Embryonic facial prominence (tissue), 1 donor: ENCODE measurements around the gene SOX18.
"Not testable (repeated sequence)": the region's sequence is repeated elsewhere in the genome, so short reads cannot be mapped to it uniquely, and the experiment has no call there.

ENCODE experiments used
- DNase-seq: peaks from one replicate; pipeline ENCODE4 v3.0.0-alpha.2; 2016; ENCODE audit errors: extremely low spot score

The SOX18 gene

DNA sequence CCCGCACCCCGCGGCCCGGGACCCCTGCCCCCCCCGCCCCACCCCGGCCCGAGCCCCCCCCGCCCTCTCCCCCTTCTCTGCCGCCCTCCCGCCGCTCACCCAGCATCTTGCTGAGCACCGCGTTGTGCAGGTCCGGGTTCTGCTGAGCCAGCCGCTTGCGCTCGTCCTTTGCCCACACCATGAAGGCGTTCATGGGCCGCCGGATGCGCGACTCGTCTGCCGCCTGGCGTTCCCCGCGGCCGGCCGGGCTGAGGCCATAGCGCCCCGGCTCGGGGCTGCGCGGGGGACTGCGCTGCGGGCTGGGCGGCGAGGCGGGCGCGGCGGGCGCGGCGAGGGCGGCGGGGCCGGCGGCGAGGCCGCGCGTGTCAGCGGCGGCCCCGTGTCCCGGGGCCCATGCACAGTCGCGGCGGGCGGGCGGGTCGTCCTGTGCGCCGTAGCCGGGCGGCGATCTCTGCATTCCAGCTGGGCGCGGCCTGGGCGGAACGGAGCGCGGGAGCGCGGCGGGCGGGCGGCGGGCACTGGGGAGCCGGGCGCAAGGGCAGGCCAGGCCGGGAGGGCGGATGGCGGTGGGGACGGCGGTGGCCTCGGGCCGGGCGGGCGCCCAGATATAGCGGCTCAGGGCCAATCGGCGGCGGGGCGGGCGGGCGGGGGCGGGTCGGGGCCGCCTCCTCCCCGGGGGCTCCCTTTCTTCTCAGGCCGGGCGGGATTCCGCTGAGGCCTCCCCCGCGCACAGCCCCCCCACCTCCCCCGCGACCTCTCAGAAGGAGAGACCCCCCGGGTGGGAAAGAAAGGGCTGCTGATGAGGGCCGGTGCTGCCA lies at the start of gene SOX18:
Gene SOX18, minus strand, starts transcription at position 580 of the 818 bp plus-strand sequence. Its CDS starts 123 bp downstream, at position 457.
- no peak for DNase-seq

DNA sequence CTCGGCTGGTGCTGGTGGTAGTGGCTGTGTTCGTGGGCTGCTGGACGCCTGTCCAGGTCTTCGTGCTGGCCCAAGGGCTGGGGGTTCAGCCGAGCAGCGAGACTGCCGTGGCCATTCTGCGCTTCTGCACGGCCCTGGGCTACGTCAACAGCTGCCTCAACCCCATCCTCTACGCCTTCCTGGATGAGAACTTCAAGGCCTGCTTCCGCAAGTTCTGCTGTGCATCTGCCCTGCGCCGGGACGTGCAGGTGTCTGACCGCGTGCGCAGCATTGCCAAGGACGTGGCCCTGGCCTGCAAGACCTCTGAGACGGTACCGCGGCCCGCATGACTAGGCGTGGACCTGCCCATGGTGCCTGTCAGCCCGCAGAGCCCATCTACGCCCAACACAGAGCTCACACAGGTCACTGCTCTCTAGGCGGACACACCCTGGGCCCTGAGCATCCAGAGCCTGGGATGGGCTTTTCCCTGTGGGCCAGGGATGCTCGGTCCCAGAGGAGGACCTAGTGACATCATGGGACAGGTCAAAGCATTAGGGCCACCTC lies 49.1 kb upstream of the SOX18 start:
- DNase-seq: no peak

DNA sequence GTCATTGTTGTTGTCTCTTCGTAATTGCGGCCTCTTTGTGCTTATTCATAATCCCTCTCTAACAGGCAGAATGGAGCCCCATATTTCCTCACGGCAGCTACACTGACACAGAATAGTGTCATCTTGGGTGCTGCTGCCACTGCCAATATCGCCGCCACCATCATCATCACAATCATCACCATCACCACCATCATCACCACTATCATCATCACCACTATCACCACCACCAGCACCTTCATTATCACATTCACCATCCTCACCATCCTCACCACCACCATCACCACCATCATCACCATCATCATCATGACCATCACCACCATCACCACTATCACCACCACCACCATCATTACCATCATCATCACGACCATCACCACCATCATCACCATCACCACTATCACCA lies 47.1 kb upstream of the SOX18 start:
- no peak for DNase-seq

DNA sequence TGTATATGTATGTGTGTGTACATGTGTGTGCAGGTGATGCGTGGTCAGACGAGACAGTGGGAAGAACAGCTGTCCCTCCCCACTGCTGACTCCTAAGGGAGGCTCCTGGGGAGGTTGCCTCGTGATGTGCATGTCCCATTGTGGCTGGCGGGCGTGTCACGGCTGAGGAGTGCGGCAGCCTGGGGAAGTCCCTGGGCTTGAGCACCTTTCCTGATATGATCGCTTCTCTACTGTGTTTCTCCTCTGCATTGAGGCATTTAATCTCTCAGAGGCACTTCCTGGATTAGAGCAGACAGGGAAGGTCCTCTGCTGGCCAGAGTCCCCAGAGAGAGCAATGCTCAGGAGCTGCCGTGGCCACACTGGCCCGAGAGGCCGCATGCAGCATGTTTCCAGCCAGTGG lies 46.5 kb upstream of the SOX18 start:
- no peak for DNase-seq

DNA sequence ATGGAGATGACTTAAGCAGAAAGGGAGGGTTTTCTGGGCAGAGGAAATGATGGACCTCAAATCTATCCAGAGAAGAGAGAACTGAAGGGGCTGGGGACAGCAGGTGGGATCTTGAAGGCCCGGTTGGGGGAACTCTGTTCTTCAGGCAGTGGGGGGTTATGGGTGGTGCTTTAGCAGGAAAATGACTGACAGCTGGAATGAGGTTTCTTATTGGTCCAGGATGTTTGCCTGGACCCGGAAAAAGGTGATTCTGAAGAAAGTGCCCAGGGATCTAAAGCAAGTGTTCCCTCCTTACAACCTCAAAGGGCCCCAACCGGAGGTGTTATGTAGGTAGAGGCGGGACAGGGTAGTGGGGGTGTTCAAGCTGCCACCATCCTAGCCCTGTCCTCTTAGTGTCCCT lies 46.0 kb upstream of the SOX18 start:
- DNase-seq: no peak

DNA sequence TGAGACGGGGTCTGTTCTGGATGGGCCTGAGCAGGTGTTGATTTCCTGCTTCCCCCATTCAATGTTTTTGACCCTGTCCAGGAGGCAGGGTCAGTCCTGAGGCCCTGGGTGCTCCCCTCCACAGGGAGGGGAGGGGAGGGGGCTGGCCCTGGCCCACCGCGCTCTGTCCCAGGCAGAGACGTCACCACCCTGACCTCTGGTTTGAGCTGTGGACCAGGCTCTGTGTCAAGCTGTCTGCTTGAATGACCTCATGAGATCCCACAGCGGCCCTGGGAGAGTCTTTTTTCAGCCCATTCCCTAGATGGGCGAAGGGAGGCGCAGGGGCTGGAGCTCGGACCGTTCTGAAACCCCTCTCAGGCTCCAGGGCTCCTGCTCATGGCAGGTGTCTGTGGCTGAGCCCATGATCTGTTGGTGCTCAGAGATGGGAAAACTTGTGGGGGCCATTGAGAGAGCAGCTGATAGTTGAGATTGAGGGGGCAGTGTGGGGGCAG lies 43.6 kb upstream of the SOX18 start:
- DNase-seq: no peak

DNA sequence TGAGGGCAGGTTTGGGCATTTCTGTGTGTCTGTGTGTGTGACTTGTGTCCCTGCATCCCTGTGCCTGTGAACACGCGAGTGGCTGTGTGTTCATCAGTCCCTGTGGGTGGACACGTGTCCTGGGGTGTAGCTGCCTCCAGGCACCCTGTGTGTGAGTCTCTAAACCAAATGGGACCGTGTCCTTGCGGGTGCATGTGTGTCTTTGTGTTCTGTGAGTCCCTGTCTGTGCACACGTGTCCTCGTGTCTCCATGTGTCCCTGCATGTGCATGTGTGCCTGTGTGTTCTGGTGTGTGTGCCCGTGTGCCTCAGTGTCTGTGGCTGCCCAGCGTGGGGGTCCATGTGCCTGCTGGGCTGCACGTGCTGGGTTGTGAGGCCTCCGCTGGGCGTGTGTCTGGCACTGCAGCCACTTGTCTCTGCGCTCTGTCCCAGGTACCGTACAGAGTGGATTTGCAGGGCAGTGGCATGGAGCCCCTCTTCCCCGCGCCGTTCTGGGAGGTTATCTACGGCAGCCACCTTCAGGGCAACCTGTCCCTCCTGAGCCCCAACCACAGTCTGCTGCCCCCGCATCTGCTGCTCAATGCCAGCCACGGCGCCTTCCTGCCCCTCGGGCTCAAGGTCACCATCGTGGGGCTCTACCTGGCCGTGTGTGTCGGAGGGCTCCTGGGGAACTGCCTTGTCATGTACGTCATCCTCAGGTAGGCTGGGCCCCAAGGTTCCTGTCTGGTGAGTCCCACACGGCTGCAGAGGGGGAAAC lies 43.0 kb upstream of the SOX18 start:
- no peak for DNase-seq

DNA sequence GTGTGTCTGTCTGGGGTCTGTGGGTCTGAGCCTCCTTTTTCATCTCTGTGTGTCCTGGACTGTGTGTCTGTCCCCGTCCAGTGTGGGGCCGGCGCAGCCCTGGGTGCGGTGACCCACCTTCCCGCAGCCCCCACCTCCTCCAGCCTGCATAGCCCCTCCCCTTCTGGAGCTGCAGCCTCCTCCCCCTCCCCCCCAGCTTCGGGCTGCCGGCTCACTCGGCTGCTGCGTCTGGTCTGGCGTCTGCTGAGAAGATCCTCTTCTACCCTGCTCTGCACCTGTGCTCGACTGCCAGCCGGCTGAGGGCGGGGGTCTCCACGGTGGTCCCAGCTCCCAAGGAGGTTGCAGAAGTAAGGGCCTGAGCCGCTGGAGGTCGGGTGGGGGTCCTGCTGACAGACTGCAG lies 42.3 kb upstream of the SOX18 start:
- no peak for DNase-seq

DNA sequence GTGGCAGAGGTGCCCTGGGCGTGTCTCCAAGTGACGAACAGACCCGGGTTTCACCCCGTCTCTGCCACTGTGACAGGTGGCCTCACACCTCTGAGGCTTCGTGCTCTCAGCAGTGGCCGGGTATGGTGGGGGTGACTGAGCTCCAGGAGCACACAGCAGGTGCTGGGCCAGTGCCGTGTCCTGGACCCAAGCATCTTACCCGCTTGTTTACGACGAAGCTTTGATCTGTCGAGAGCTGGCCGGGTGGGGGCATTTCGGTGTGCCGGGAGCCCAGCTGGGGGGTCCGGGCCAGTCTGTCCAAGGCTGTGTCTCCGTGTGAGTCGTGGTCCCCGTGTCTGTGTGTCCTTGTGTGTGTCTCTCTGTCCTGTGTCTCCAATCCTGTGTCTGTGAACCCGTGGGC lies 41.9 kb upstream of the SOX18 start:
- no peak for DNase-seq

DNA sequence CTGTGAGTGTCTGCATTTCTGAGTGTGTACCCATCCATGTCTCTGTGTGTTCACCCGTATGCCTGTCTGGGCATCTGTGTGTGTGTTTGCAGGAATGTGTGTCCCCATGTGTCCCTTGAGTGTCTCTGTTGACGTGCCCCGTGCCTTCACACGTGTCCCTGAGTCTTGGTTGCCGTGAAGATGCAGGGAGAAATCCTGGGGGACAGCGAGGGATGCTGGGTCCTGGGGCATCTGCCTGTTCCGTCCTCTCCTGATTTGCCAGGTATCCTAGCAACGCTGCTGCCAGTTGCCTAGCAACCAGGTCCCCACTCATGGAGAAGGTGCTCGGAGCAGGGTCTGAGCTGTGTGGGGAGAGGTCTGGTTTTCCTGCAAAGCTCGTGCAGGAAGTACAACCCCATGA lies 40.7 kb upstream of the SOX18 start:
- DNase-seq: no peak

DNA sequence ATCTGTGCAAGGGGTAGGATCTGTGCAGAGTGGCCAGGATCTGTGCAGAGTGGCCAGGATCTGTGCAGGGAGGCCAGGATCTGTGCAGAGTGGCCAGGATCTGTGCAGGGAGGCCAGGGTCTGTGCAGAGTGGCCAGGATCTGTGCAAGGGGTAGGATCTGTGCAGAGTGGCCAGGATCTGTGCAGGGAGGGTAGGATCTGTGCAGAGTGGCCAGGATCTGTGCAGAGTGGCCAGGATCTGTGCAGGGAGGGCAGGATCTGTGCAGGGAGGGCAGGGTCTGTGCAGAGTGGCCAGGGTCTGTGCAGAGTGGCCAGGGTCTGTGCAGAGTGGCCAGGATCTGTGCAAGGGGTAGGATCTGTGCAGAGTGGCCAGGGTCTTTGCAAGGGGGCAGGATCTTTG lies 39.1 kb upstream of the SOX18 start:
- not testable (repeated sequence) for DNase-seq

DNA sequence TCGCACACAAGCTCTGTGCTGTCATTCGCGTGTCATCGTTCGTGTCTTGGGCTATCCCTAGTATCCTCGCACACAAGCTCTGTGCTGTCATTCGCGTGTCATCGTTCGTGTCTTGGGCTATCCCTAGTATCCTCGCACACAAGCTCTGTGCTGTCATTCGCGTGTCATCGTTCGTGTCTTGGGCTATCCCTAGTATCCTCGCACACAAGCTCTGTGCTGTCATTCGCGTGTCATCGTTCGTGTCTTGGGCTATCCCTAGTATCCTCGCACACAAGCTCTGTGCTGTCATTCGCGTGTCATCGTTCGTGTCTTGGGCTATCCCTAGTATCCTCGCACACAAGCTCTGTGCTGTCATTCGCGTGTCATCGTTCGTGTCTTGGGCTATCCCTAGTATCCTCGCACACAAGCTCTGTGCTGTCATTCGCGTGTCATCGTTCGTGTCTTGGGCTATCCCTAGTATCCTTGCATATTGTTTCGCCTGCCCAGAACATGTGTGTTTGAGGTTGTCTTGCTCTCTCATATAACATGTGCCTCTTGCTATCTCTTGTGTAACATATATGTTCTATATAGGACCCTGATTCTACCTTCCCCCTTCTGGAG lies 37.9 kb upstream of the SOX18 start:
- DNase-seq: not testable (repeated sequence)

DNA sequence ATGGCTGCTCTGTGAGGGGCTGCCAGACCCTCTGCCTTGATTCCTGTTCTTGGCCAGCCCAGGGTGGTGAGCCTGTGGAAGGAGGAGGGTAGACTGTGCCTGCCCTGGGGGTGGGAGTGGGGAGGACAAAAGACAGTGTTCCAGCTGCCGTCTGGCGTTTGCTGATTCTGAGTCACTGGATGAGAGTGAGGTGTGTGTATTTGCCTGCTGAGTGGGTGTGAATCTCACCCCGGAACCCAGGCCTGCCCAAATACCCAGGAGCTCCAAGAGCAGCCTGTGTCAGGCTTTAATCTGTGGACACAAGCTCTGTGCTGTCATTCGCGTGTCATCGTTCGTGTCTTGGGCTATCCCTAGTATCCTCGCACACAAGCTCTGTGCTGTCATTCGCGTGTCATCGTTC lies 37.4 kb upstream of the SOX18 start:
- no peak for DNase-seq

DNA sequence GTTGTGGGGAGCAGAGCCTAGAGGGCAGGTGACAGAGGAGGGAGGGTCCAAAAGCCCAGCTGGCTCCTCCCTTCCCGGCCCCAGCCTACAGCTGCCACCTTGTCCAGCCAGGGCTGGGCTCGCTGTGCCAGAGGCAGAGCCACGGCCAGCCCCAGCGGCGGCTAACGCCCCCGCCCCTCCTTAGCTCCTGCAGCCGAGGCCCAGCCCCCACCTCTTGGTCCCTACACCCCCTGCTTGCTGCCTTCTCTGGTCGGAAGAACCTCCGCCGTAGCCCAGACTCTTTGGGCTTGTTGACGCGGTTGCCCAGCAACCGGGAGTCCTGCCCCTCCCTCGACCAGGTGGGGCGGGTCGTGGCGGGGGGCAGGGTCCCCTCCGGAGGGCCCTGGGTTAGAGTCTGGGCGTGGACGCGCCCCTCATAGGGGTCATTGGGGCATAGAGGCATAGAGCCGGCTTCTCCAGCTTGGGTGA lies 35.3 kb upstream of the SOX18 start:
- no peak for DNase-seq

DNA sequence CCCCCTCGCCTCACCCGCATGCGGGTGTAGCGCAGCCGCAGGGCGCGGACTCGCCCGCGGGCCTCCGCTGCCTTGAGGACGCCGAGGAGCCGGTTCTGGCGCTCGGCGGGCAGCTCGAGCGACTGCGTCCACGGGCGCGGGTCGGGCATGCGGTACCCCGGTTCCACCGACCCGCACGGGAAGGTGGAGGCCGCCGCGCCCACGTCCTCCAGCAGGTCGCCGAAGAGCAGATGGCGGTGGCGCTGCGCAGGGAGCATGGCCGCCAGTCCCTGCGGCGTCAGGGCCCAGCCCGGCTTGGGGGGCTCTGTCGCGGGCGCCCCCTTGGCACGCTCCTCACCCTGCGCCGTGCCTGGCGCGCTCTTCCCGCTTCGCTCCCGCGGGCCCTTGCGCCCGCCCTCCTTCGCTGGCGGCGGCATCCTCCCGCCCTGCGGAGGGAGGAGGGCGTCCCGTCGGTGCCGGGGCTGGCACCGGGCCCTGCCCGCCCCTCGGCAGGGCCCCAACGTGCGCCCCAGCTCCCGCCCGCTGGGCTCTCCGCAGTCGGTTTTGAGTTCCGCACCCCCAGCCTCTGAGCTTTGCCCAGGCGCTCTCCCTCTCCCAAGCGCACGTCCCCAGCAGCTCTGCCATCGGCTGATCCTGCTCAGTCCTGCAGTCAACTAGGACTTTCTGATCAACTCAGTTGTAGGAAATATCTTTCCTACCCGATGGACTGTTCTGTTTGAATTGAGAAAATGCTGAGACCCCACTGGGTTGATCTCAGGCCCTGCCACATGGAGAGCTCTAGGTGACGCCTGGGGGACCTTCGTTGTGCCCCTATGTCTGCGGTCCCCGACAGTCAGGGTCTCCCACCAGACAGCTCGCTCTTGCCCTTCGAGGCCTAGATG lies 34.6 kb upstream of the SOX18 start, which contains the start of gene LKAAEAR1:
Gene LKAAEAR1, minus strand, starts transcription at position 595 of the 881 bp plus-strand sequence. Its CDS starts 179 bp downstream, at position 416.
- no peak for DNase-seq

DNA sequence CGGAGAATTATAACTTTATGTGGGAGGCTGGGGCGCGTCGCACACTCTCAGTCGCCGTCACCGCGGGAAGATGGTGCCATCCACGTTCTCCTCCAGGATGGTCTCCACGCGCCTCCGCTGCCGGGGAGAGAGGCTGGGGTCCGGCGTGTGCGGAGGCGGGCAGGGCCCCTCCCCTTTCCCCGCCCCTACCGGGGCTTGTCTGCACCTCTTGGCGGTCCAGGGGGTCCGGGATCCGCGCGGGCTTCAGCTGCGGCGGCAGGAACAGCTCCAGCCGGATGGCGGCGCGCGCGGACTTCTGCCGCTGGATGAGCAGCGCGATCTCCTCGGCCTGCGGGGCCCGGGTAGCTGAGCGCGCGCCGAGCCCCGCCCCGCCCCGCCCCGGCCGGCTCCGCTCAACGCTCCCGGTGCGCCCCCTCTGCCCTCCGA lies 34.0 kb upstream of the SOX18 start:
- DNase-seq: no peak

DNA sequence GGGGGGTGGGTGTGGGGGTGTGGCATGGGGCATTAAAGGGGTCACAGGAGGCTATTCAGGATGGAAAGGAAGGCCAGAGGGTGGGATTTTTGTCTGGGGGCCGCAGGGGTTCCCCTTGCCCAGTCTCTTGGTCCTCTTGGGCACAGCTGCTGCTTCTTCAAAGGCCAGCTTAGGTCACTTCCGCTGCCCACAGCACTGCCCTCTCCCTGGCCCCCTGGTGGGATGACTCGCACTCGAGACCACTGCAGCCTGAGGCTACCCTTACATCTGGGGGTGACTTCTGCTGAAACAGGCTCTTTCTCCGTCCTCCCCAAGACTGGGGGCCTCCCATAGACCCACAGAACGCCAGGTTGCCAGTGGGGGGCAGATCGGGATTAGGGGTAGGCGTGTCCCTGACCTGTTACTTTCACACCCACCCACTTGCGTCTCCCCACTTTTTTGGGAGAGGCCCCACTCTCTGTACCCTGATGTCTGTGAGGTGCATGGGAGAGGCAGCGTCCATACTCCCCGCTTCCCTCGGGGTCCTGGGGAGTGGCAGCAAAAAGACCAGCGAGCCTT lies 33.5 kb upstream of the SOX18 start:
- DNase-seq: no peak

DNA sequence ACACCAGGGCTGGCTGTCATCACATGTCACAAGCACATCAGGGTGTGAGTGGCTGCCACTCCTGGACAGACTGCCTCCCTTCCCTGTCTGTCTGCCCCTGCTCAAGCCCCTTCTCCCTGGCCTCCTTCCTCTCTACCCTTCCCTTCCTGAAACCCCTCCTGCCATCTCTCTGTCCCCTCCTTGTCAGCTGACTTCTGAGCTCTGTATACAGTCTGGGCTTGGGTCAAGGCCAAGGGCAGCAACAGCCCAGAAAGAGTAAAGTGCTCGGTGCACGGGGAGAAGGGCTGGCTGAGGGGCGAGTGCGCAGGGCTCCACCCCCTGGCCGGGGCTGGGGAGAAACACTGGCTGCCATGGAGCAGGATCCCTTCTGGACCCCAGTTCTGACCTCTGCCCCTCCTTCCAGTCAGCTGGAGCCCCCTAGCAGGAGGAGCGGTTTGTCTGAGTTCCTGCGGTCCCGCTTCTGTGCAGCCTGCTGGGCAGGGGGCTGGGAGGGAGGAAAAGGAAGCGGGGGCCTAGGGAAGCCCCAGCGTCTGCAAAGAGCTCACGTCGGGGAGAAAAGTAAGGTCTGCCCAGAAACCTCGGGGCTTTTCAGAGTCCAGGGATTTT lies 32.8 kb upstream of the SOX18 start:
- no peak for DNase-seq

DNA sequence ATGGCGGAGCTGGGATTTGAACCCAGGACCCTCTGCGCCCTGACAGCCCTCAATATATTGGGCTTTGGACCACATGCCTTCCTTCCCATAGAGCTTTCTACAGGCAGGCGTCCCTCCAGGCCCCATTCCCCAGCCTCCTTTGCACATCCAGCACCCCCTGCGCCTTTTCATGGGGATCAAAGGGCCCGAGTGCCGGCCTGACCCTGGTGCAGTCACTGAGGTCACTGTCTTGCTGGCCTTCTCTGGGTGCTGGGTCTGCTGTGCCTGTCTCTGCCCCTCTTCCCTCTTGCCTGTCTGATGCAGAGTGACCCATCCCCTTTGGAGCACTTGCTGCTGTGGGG lies 32.2 kb upstream of the SOX18 start:
- DNase-seq: no peak
